Sigmoid colon (tissue), 4 donors: ENCODE measurements around the gene FILIP1.

ENCODE experiments used
- EP300 ChIP-seq, 4 donors: sonication (generic); formaldehyde crosslinking; IDR thresholded peaks; one replicate each; pipeline ENCODE4 v1.6.1; 2017; ENCODE audit warnings: antibody characterized with exemption in 4 of 4
- POLR2A ChIP-seq, 2 donors: fragments of 450-650 bp; IDR thresholded peaks; one replicate each; pipeline ENCODE4 v1.6.1; 2016; ENCODE audit warnings: antibody characterized with exemption in 2 of 2, mild to moderate bottlenecking in 2 of 2, moderate library complexity in 2 of 2
- POLR2AphosphoS5 ChIP-seq, 4 donors: sonication (generic); formaldehyde crosslinking; IDR thresholded peaks; one replicate each; pipeline ENCODE4 v1.6.1; 2017; ENCODE audit warnings: antibody characterized with exemption in 4 of 4
- TF ChIP-seq, protein P1 (sequence below), 4 experiments: fragments of 450-650 bp in 3 of 4; fragments of 200-600 bp in 1 of 4; IDR thresholded peaks; one replicate each; pipeline ENCODE4 v1.5.1; 2016 to 2019; ENCODE audit warnings: antibody characterized with exemption in 4 of 4, mild to moderate bottlenecking in 3 of 4, moderate library complexity in 2 of 4

DNA sequence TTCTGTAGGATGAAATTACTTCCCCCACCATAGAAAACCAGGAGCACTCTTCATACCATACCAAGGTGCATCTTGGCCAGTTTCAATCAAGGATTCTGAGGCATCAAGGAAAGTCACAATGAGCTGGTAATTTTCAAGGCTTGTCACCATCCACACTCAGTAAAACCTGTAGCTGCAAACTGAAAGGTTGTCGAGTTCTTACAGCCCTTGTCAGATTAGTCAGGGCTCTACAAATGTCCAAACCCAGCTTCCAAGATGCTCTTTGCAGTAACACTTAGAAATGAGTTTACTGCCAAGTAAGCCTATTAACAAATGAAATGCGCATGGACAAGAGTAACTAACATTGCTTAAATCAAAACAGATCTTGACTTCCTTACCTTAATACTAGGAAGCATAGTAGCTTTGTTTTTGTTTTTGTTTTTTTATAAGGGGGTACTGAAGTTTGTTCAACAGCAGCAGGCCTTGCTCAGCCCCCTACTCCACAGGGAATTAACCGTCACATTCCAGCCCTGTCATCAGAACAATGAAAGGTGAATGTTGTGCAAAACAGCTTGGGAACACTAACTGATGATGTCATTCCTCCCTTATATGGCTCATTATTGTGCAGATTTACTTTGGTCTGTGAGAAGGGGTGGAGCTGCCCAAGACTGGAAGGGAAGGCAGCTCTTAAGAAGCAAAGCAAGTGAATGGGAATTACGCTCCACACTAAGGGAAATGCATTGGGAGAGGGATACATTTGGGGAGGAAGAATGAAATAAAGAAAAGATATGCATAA lies 159.1 kb downstream of the FILIP1 start:
- TF ChIP-seq, protein P1, sequence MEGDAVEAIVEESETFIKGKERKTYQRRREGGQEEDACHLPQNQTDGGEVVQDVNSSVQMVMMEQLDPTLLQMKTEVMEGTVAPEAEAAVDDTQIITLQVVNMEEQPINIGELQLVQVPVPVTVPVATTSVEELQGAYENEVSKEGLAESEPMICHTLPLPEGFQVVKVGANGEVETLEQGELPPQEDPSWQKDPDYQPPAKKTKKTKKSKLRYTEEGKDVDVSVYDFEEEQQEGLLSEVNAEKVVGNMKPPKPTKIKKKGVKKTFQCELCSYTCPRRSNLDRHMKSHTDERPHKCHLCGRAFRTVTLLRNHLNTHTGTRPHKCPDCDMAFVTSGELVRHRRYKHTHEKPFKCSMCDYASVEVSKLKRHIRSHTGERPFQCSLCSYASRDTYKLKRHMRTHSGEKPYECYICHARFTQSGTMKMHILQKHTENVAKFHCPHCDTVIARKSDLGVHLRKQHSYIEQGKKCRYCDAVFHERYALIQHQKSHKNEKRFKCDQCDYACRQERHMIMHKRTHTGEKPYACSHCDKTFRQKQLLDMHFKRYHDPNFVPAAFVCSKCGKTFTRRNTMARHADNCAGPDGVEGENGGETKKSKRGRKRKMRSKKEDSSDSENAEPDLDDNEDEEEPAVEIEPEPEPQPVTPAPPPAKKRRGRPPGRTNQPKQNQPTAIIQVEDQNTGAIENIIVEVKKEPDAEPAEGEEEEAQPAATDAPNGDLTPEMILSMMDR (IDR thresholded peaks at IDR 0.05), result no peak
- no peak for TF ChIP-seq POLR2A (IDR thresholded peaks at IDR 0.05)
- TF ChIP-seq POLR2AphosphoS5 (IDR thresholded peaks at IDR 0.05), result peak in 2 of 4 donors; percentile 12 to 16
- no peak for TF ChIP-seq EP300 (IDR thresholded peaks at IDR 0.05)
